Ammon's horn (tissue), 1 donor: Measurements from ENCODE around the gene ZFC3H1.
"Not testable (repeated sequence)": the region's sequence is repeated elsewhere in the genome, so short reads cannot be mapped to it uniquely, and the experiment has no call there.

Experiments
- DNase-seq: peaks from one replicate; pipeline ENCODE4 v3.0.0-alpha.2; 2016; ENCODE audit warnings: low spot score

Gene ZFC3H1

GRCh38 chr12:71582925-71583324 lies 80.7 kb downstream of the ZFC3H1 start:
- no peak for DNase-seq

GRCh38 chr12:71581206-71581605 lies 82.4 kb downstream of the ZFC3H1 start:
- no peak for DNase-seq

GRCh38 chr12:71578694-71579258 lies 84.9 kb downstream of the ZFC3H1 start:
- DNase-seq, result no peak

- no peak for DNase-seq
Observed at GRCh38 chr12:71576496-71576895, 87.2 kb downstream of the ZFC3H1 start.

GRCh38 chr12:71569885-71570284 lies 93.8 kb downstream of the ZFC3H1 start:
- DNase-seq, result not testable (repeated sequence)

- no peak for DNase-seq
Observed at GRCh38 chr12:71567537-71567936, 96.1 kb downstream of the ZFC3H1 start.

GRCh38 chr12:71566655-71567054 lies 97.0 kb downstream of the ZFC3H1 start:
- DNase-seq, result no peak

GRCh38 chr12:71565535-71565934 lies 98.1 kb downstream of the ZFC3H1 start:
- DNase-seq, result no peak

- DNase-seq, result no peak
Observed at GRCh38 chr12:71562676-71563595, 100.7 kb downstream of the ZFC3H1 start.
